ENCODE measurements around the gene BCL10. TPM values are rescaled to one million over a fixed set of nuclear protein-coding genes. Genes with fewer than 3 reads are reported as not detected.

BCL10 gene
- total RNA-seq, 1 donor from 2014 or later = 18.5 TPM

- DNase-seq (ENCODE audit: low read depth, low spot score) = no peak
- H3K27me3 Mint-ChIP-seq (ENCODE audit: low read depth) = no peaks in the 10 kb centered on the region
- no peaks in the 10 kb centered on the region for H3K9me3 Mint-ChIP-seq
- no peak overlapping the region for H3K27ac Mint-ChIP-seq (ENCODE audit: unreplicated experiment)
- no peak overlapping the region for H3K4me3 Mint-ChIP-seq
- TF ChIP-seq CTCF (conservative IDR thresholded peaks at IDR 0.05) = no peak
- H3K4me1 Mint-ChIP-seq = no peaks in the 10 kb centered on the region
- H3K36me3 Mint-ChIP-seq (ENCODE audit: low read depth) = no peaks in the 10 kb centered on the region
These were observed 14.4 kb upstream of the BCL10 start for GRCh38 chr1:85290826-85291225.

- H3K9me3 Mint-ChIP-seq = no peaks in the 10 kb centered on the region
- H3K4me3 Mint-ChIP-seq = no peak overlapping the region
- H3K27ac Mint-ChIP-seq (ENCODE audit: unreplicated experiment) = no peak overlapping the region
- TF ChIP-seq CTCF (conservative IDR thresholded peaks at IDR 0.05) = no peak
- H3K4me1 Mint-ChIP-seq = no peaks in the 10 kb centered on the region
- no peak for DNase-seq (ENCODE audit: low read depth, low spot score)
- H3K36me3 Mint-ChIP-seq (ENCODE audit: low read depth) = no peaks in the 10 kb centered on the region
- H3K27me3 Mint-ChIP-seq (ENCODE audit: low read depth) = no peaks in the 10 kb centered on the region
These were observed 13.5 kb upstream of the BCL10 start for GRCh38 chr1:85289848-85290335.

- Mint-ChIP-seq H3K27ac (ENCODE audit: unreplicated experiment) (no peak overlapping the region), H3K36me3 (ENCODE audit: low read depth) (no peaks in the 10 kb centered on the region), H3K4me1 (no peaks in the 10 kb centered on the region), H3K27me3 (ENCODE audit: low read depth) (no peaks in the 10 kb centered on the region), H3K4me3 (no peak overlapping the region), H3K9me3 (no peaks in the 10 kb centered on the region)
- DNase-seq (ENCODE audit: low read depth, low spot score) = no peak
- TF ChIP-seq CTCF (conservative IDR thresholded peaks at IDR 0.05) = no peak
These were observed 12.9 kb upstream of the BCL10 start for GRCh38 chr1:85289207-85289847.

- H3K36me3 Mint-ChIP-seq (ENCODE audit: low read depth) = no peaks in the 10 kb centered on the region
- peaks cover 25% of the 10 kb centered on the region for H3K27me3 Mint-ChIP-seq (ENCODE audit: low read depth)
- no peak for TF ChIP-seq CTCF (conservative IDR thresholded peaks at IDR 0.05)
- H3K4me3 Mint-ChIP-seq = no peak overlapping the region
- H3K4me1 Mint-ChIP-seq = no peaks in the 10 kb centered on the region
- no peak for DNase-seq (ENCODE audit: low read depth, low spot score)
- no peaks in the 10 kb centered on the region for H3K9me3 Mint-ChIP-seq
- no peak overlapping the region for H3K27ac Mint-ChIP-seq (ENCODE audit: unreplicated experiment)
These were observed 7.8 kb upstream of the BCL10 start for GRCh38 chr1:85284202-85284601.

GRCh38 chr1:85283475-85284199 lies 7.2 kb upstream of the BCL10 start:
- H3K36me3 Mint-ChIP-seq (ENCODE audit: low read depth) = no peaks in the 10 kb centered on the region
- H3K27me3 Mint-ChIP-seq (ENCODE audit: low read depth) = peaks cover 30% of the 10 kb centered on the region
- no peak overlapping the region for H3K27ac Mint-ChIP-seq (ENCODE audit: unreplicated experiment)
- no peak for TF ChIP-seq CTCF (conservative IDR thresholded peaks at IDR 0.05)
- H3K4me3 Mint-ChIP-seq = no peak overlapping the region
- no peaks in the 10 kb centered on the region for H3K9me3 Mint-ChIP-seq
- no peak for DNase-seq (ENCODE audit: low read depth, low spot score)
- H3K4me1 Mint-ChIP-seq = no peaks in the 10 kb centered on the region
